Stomach (tissue), 9 donors: ENCODE measurements around the gene ZCWPW1. TPM values are rescaled to one million over a fixed set of nuclear protein-coding genes. Genes with fewer than 3 reads are reported as not detected.
A peak's percentile ranks its signal among the peaks of the same experiment; 100 is the strongest.

Experiments
- DNase-seq, 2 donors: peaks; one replicate each; pipeline versions ENCODE4 v3.0.0 to v3.0.0-alpha.2; 2013 to 2019
- H3K27ac ChIP-seq, 5 donors: fragments of 200-600 bp in 4 of 5; sonication (generic) in 4 of 5; one replicate each; pipeline ENCODE4 v1.5.1; 2013 to 2019; ENCODE audit warnings: mild to moderate bottlenecking in 1 of 5, moderate library complexity in 1 of 5
- H3K27me3 ChIP-seq, 3 donors: fragments of 200-600 bp; sonication (generic); one replicate each; pipeline ENCODE4 v1.5.1; 2017 to 2019; ENCODE audit warnings: mixed run types in 1 of 3
- H3K36me3 ChIP-seq, 4 donors: fragments of 200-600 bp; sonication (generic); 1 replicate in 3 of 4; 2 replicates in 1 of 4; pipeline ENCODE4 v1.5.1; 2016 to 2019
- H3K4me1 ChIP-seq, 4 donors: fragments of 200-600 bp; sonication (generic); one replicate each; pipeline ENCODE4 v1.5.1; 2016 to 2019
- H3K4me3 ChIP-seq, 4 donors: fragments of 200-600 bp; sonication (generic) in 3 of 4; one replicate each; pipeline ENCODE4 v1.5.1; 2016 to 2019; ENCODE audit warnings: mild to moderate bottlenecking in 1 of 4
- H3K9me3 ChIP-seq, 4 donors: fragments of 200-600 bp; sonication (generic); one replicate each; pipeline ENCODE4 v1.5.1; 2016 to 2019
- CTCF ChIP-seq, 7 experiments: fragments of 450-650 bp in 4 of 7; fragments of 200-600 bp in 3 of 7; sonication (generic) in 3 of 7; IDR thresholded peaks; one replicate each; pipeline ENCODE4 v1.5.1; 2016 to 2019; ENCODE audit warnings: antibody characterized with exemption in 7 of 7, control low read depth in 2 of 7, mild to moderate bottlenecking in 1 of 7
- EP300 ChIP-seq: sonication (generic); formaldehyde crosslinking; IDR thresholded peaks from one replicate; pipeline ENCODE4 v1.6.1; 2017; ENCODE audit warnings: antibody characterized with exemption
- POLR2A ChIP-seq, 4 donors: fragments of 450-650 bp; IDR thresholded peaks; one replicate each; pipeline ENCODE4 v1.6.1; 2016; ENCODE audit warnings: antibody characterized with exemption in 4 of 4, control low read depth in 2 of 4, mild to moderate bottlenecking in 1 of 4, moderate library complexity in 1 of 4
- POLR2AphosphoS5 ChIP-seq, 3 donors: sonication (generic); formaldehyde crosslinking; IDR thresholded peaks; one replicate each; pipeline ENCODE4 v1.6.1; 2016; ENCODE audit warnings: antibody characterized with exemption in 3 of 3
- WGBS, 5 donors: extraction: QIAGEN DNeasy Blood & Tissue Kit in 3 of 5; methylation state at CpG; one replicate each; pipeline versions ENCODE4 v1.1.5 to v1.1.7; 2013 to 2018; 5-methylcytosine and 5-hydroxymethylcytosine counted together
- intact Hi-C: fragments of 100-400 bp; cut with DNase I; formaldehyde crosslinking; loops from one replicate; pipeline ENCODE4 v1.15.1; 2023; ENCODE audit warnings: low total_unique reads
- polyA plus RNA-seq, 3 donors: library from polyadenylated mRNA; stranded (reverse); fragments of 200-250 nt; gene quantifications; one replicate each; pipeline ENCODE4 v1.2.3, GENCODE V29; 2013
- total RNA-seq, 5 donors: library from RNA; depleted of rRNA; stranded (reverse); fragments of >200 nt; gene quantifications; one replicate each; pipeline versions ENCODE4 v1.1.0 to v1.2.3, GENCODE V29; 2014 to 2016
- donor health status: healthy with polysubstance abuse.
- donor health status: Bipolar disorder and iron deficiency.
- donor health status: healthy.

The ZCWPW1 gene
- total and polyA plus RNA-seq, 8 donors = 0.89 to 44.3 (median 5.2) TPM; not detected in 1

- DNase-seq = no peak
- intact Hi-C loops = no loop called here
- TF ChIP-seq POLR2A (IDR thresholded peaks at IDR 0.05) (no peak), EP300 (no peak), POLR2AphosphoS5 (IDR thresholded peaks at IDR 0.05) (no peak), CTCF (IDR thresholded peaks at IDR 0.05) (no peak)
- peaks cover 19 to 57% (median 41%) of the 10 kb centered on the region in 4 donors for H3K4me1 ChIP-seq
- peaks cover 10 to 65% (median 52%) of the 10 kb centered on the region in 4 donors for H3K36me3 ChIP-seq
- no peaks in the 10 kb centered on the region for H3K9me3 ChIP-seq
- H3K4me3 ChIP-seq = peak overlapping the region in 2 of 4 donors; percentile 9 to 15
- H3K27ac ChIP-seq = peak overlapping the region in 4 of 5 donors; percentile 41 to 74 (median 54)
- no peaks in the 10 kb centered on the region for H3K27me3 ChIP-seq
- 67 to 78% (median 71%) methylated on average over 30 to 32 of the region's 32 CpGs for WGBS, 5 donors
Observed at GRCh38 chr7:100466653-100467605, 38.4 kb upstream of the ZCWPW1 start.

GRCh38 chr7:100465702-100466311, 37.3 kb upstream of the ZCWPW1 start:
- peak overlapping the region in 4 of 5 donors; percentile 41 to 74 (median 54) for H3K27ac ChIP-seq
- DNase-seq = peak; percentile 87 to 93
- peaks cover 2 to 65% (median 41%) of the 10 kb centered on the region in 4 donors for H3K36me3 ChIP-seq
- TF ChIP-seq EP300 = no peak
- TF ChIP-seq POLR2AphosphoS5 (IDR thresholded peaks at IDR 0.05) = peak in 1 of 3 donors; percentile 86
- TF ChIP-seq CTCF (IDR thresholded peaks at IDR 0.05) = peak in 5 of 7 experiments; percentile 32 to 70 (median 67)
- TF ChIP-seq POLR2A (IDR thresholded peaks at IDR 0.05) = no peak
- peaks cover 19 to 51% (median 36%) of the 10 kb centered on the region in 4 donors for H3K4me1 ChIP-seq
- WGBS, 5 donors = 3 to 18% (median 11%) methylated on average over 3 to 17 of the region's 17 CpGs
- H3K27me3 ChIP-seq = no peaks in the 10 kb centered on the region
- intact Hi-C loops = no loop called here
- peak overlapping the region in 3 of 4 donors; percentile 9 to 15 (median 13) for H3K4me3 ChIP-seq
- no peaks in the 10 kb centered on the region for H3K9me3 ChIP-seq

GRCh38 chr7:100465299-100465698, 36.8 kb upstream of the ZCWPW1 start:
- peak overlapping the region in 2 of 5 donors; percentile 57 to 74 for H3K27ac ChIP-seq
- H3K4me1 ChIP-seq = peaks cover 19 to 51% (median 36%) of the 10 kb centered on the region in 4 donors
- 46 to 67% (median 60%) methylated on average over 8 of the region's 8 CpGs for WGBS, 5 donors
- intact Hi-C loops = no loop called here
- TF ChIP-seq EP300 (no peak), POLR2A (IDR thresholded peaks at IDR 0.05) (no peak)
- peaks cover 0 to 65% (median 36%) of the 10 kb centered on the region in 4 donors for H3K36me3 ChIP-seq
- H3K9me3 ChIP-seq = no peaks in the 10 kb centered on the region
- H3K4me3 ChIP-seq = no peak overlapping the region
- no peak for DNase-seq
- H3K27me3 ChIP-seq = no peaks in the 10 kb centered on the region

- H3K27me3 ChIP-seq = no peaks in the 10 kb centered on the region
- peaks cover 18 to 47% (median 33%) of the 10 kb centered on the region in 4 donors for H3K4me1 ChIP-seq
- DNase-seq = no peak
- H3K36me3 ChIP-seq = peaks cover 0 to 65% (median 32%) of the 10 kb centered on the region in 4 donors
- WGBS, 5 donors = 90 to 97% (median 93%) methylated on average over 2 of the region's 2 CpGs
- TF ChIP-seq EP300 (no peak), CTCF (IDR thresholded peaks at IDR 0.05) (no peak), POLR2AphosphoS5 (IDR thresholded peaks at IDR 0.05) (no peak), POLR2A (IDR thresholded peaks at IDR 0.05) (no peak)
- H3K4me3 ChIP-seq = no peak overlapping the region
- H3K9me3 ChIP-seq = no peaks in the 10 kb centered on the region
- no peak overlapping the region for H3K27ac ChIP-seq
- intact Hi-C loops = no loop called here
Observed at GRCh38 chr7:100464791-100465190, 36.3 kb upstream of the ZCWPW1 start.
